Measurements from ENCODE around the gene UTS2.

UTS2 gene

DNA sequence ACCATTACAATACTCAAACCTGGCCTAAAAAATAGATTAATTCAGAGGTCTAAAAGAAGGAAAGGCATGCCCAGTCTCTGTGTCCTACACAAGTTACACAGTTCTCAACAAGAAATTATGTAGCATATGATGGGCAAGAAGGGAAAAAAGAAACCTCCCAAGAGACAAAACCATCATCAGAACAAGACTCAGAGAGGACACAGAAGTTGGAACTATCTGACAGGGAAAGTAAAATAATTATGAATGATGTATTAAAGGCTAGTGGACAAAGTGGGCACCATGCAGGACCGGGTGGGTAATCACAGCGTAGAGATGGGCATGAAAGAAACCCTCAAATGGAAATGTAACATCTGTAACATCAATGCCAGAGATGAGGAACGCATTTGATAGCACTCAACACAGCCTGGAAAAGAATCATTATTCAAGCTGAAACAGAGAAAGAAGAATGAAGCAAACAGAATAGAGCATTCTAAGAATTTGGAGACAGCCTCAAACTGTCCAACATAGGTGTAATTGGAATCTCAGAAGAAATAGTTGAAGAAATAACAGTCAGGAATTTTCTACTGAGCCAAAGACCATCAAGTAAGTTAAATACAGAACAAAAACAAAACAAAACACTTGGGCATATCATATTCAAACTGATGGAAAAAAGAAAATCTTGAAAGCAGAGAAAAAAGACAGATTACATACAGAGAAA is 39.0 kb downstream of the UTS2 start:
- no peak for DNase-seq (ENCODE audit: low read depth)

DNA sequence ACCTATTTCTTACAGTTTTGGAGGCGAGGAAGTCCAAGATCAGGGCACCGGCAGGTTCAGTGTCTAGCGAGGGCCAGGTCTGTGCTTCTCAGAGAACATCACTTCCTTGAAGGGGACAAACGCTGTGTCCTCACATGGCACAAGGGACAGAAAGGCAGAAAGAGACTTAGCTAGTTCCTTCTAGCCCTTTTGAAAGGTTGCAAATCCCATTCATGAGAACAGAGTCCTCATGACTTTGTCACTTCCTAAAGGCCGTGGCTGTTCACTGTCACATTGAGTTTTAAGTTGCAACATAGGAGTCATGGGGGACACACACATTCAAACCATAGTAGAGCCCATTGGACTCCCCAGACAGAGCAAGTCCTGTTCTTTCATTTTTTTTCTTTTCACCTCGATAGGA is 41.4 kb downstream of the UTS2 start:
- no peak for DNase-seq (ENCODE audit: low read depth)

DNA sequence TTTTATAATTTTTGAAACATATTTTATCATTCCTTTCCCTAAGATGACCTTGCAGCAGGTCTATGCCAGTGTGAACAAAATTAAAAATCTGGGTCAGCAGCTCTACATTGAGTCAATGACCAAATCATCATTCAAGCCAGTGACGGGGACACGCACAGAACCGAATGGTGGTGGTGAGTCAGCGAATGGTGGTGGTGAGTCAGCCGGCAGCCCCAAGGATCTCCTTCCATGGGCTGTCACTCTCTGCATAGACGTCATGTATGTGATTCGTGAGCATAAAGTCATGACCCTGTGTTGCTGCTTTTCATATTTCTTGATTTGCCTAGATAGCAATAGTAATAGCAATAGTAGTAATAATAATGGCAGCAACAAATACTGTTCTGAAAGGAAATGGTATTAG is 42.5 kb downstream of the UTS2 start:
- no peak for DNase-seq (ENCODE audit: low read depth)

DNA sequence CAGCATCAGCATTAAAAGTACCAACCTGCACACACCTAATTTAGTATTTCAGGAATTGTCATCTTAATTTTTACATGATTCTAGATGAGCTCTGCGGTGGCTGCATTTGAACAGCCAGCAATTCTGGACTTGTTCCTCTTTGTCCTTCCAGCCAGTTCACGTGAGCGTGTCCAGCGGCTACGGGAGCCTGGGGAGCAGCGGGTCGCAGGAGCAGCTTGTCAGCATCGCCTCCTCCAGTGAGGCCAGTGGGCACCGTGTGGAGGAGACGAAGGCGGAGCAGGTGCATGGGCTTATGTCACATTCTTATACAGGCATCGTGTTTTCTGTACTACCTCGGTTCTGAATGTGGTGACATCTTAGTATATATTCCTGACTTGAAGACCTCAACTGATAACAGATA is 43.1 kb downstream of the UTS2 start:
- no peak for DNase-seq (ENCODE audit: low read depth)

DNA sequence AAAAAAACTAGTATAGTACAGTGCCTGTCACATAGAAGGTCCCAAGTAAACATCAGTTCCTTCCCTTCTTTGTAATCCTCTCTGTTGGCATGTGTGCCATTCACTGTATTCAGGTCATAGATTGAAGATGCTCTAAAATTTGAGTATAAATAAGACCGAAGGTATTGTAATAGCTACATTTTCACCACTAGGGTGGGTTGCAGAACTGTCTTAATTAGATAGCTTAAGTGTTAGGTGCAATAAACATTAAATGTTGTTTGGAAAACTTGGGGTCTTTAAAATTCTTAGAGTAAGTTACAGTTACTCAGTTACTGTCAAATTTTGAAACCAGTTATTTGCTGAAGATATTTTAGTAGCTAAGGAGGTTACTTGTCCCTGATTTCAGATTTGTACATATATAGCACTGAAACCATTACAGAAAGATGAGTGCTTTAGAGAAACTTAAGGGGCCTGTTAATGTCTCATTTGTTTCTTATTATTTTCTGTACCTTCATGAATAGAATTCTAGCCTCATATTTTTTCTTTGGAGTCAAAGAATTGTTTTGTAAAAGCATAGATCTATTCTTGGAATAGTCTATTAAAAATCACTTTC is 44.5 kb downstream of the UTS2 start:
- DNase-seq (ENCODE audit: low read depth), result no peak

DNA sequence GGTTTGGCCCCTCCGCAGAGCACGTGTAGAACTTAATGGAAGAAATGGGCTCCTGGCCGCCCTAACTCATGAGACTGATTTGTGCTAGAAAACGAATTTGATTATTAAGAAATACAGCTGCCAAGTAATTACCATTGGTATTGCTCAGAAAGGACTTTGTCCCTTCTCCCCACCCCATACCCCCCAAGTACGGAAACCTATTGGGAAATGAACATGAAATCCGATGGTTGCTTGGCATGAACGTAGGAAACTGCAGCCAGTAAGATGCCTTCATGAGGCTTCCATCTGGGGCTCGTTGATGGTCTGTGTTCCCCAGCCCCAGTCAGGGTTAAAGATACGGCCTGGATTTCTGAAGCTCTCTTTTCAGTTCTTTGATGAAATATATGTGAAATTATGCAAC is 47.4 kb downstream of the UTS2 start:
- no peak for DNase-seq (ENCODE audit: low read depth)

All from T follicular helper cell (primary cell).